KMS-11 (cell line): ENCODE results near the gene RLN1.

Experiments used
- H2AFZ ChIP-seq: fragments of 200-600 bp; sonication (generic); 2 replicates; pipeline ENCODE4 v1.6.1; 2016; ENCODE audit warnings: antibody characterized with exemption, mixed run types, low read depth
- H3K27ac ChIP-seq: fragments of 200-600 bp; sonication (generic); 2 replicates; pipeline ENCODE4 v1.6.1; 2016; ENCODE audit warnings: mild to moderate bottlenecking, mixed run types
- H3K27me3 ChIP-seq: fragments of 200-600 bp; sonication (generic); 2 replicates; pipeline ENCODE4 v1.6.1; 2017; ENCODE audit warnings: mild to moderate bottlenecking, low read depth, mixed run types, moderate library complexity; ENCODE audit not compliant: insufficient read depth
- H3K36me3 ChIP-seq: fragments of 200-600 bp; sonication (generic); 2 replicates; pipeline ENCODE4 v1.6.1; 2017; ENCODE audit warnings: mild to moderate bottlenecking, mixed run types; ENCODE audit not compliant: insufficient read depth
- H3K4me1 ChIP-seq: fragments of 200-600 bp; sonication (generic); 2 replicates; pipeline ENCODE4 v1.6.1; 2016; ENCODE audit warnings: mild to moderate bottlenecking, low read depth, mixed run types; ENCODE audit not compliant: poor library complexity, severe bottlenecking
- H3K4me2 ChIP-seq: fragments of 200-600 bp; sonication (generic); 2 replicates; pipeline ENCODE4 v1.7.0; 2016; ENCODE audit warnings: mild to moderate bottlenecking, mixed run types
- H3K4me3 ChIP-seq: fragments of 200-600 bp; sonication (generic); IDR thresholded peaks from 2 replicates; pipeline ENCODE4 v1.6.1; 2017; ENCODE audit warnings: low read depth, low read length, mixed read lengths; ENCODE audit not compliant: insufficient read depth
- H3K79me2 ChIP-seq: fragments of 200-600 bp; sonication (generic); 2 replicates; pipeline ENCODE4 v1.6.1; 2016; ENCODE audit warnings: low read depth, mixed run types; ENCODE audit not compliant: insufficient read depth
- H3K9ac ChIP-seq: fragments of 200-600 bp; sonication (generic); 2 replicates; pipeline ENCODE4 v1.6.1; 2016; ENCODE audit warnings: mild to moderate bottlenecking, mixed run types
- H4K20me1 ChIP-seq: fragments of 200-600 bp; sonication (generic); 2 replicates; pipeline ENCODE4 v1.6.1; 2016; ENCODE audit warnings: mild to moderate bottlenecking, mixed run types; ENCODE audit not compliant: insufficient read depth
- TF ChIP-seq, protein P1 (sequence below): fragments of 200-600 bp; sonication (generic); conservative IDR thresholded peaks from 2 replicates; pipeline ENCODE4 v1.6.1; 2017; ENCODE audit warnings: low read depth, mild to moderate bottlenecking, antibody characterized with exemption, low read length, moderate library complexity, mixed read lengths

Gene RLN1

DNA sequence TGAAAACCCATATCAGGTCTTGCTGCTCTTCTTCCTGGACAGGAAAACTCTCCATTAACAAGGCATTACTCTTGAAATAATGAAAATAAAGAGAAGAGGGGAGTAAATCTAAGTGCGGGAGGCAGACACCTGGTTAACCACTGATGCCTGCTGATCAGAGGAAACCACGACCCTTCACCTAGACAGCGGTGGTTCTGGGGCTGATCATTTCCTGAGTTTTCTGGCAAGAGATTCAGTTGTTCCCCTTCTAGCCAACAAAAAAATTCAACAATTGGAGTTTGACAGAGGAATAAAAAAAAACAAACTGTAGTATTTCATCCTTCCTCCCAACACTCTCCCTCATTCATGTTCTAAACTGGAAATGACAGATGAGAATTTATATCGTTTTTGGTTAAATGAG lies 38.1 kb downstream of the RLN1 start:
- Histone ChIP-seq H3K27ac (no peak overlapping the region), H4K20me1 (no peaks in the 10 kb centered on the region), H3K4me2 (no peak overlapping the region), H3K27me3 (no peaks in the 10 kb centered on the region), H2AFZ (no peak overlapping the region), H3K79me2 (no peaks in the 10 kb centered on the region), H3K9ac (no peak overlapping the region), H3K4me3 (no peak overlapping the region), H3K4me1 (no peaks in the 10 kb centered on the region), H3K36me3 (no peaks in the 10 kb centered on the region)
- TF ChIP-seq, protein P1, sequence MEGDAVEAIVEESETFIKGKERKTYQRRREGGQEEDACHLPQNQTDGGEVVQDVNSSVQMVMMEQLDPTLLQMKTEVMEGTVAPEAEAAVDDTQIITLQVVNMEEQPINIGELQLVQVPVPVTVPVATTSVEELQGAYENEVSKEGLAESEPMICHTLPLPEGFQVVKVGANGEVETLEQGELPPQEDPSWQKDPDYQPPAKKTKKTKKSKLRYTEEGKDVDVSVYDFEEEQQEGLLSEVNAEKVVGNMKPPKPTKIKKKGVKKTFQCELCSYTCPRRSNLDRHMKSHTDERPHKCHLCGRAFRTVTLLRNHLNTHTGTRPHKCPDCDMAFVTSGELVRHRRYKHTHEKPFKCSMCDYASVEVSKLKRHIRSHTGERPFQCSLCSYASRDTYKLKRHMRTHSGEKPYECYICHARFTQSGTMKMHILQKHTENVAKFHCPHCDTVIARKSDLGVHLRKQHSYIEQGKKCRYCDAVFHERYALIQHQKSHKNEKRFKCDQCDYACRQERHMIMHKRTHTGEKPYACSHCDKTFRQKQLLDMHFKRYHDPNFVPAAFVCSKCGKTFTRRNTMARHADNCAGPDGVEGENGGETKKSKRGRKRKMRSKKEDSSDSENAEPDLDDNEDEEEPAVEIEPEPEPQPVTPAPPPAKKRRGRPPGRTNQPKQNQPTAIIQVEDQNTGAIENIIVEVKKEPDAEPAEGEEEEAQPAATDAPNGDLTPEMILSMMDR: no peak

GRCh38 chr9:5292141-5292540 lies 47.5 kb downstream of the RLN1 start:
- no peaks in the 10 kb centered on the region for H4K20me1 ChIP-seq
- H2AFZ ChIP-seq: no peak overlapping the region
- no peaks in the 10 kb centered on the region for H3K79me2 ChIP-seq
- no peaks in the 10 kb centered on the region for H3K27me3 ChIP-seq
- H3K4me3 ChIP-seq: no peak overlapping the region
- H3K9ac ChIP-seq: no peak overlapping the region
- TF ChIP-seq, protein P1: no peak
- no peak overlapping the region for H3K4me2 ChIP-seq
- no peaks in the 10 kb centered on the region for H3K4me1 ChIP-seq
- no peak overlapping the region for H3K27ac ChIP-seq
- no peaks in the 10 kb centered on the region for H3K36me3 ChIP-seq

- H3K36me3 ChIP-seq: no peaks in the 10 kb centered on the region
- no peaks in the 10 kb centered on the region for H4K20me1 ChIP-seq
- no peak overlapping the region for H3K9ac ChIP-seq
- no peak overlapping the region for H3K27ac ChIP-seq
- no peaks in the 10 kb centered on the region for H3K27me3 ChIP-seq
- no peaks in the 10 kb centered on the region for H3K79me2 ChIP-seq
- H3K4me2 ChIP-seq: no peak overlapping the region
- no peaks in the 10 kb centered on the region for H3K4me1 ChIP-seq
- H2AFZ ChIP-seq: no peak overlapping the region
- TF ChIP-seq, protein P1: no peak
- no peak overlapping the region for H3K4me3 ChIP-seq
Measured at GRCh38 chr9:5288591-5288990, 51.1 kb downstream of the RLN1 start.

DNA sequence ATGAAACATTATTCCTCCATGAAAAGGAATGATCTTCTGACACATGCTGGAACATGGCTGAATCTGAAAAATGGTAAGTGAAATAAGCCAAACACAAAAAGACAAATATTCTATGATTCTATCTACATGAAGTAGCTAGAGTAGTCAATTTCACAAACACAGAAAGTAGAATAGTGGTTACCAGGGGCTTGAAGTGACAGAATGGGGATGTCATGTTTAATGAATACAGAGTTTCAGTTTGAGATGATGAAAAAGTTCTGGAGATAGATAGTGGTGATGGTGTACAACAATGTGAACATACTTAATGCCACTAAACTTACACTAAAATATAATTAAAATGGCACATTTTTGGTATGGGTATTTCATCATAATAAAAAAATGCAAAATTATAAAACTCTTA lies 53.4 kb downstream of the RLN1 start:
- Histone ChIP-seq H3K27ac (no peak overlapping the region), H3K4me1 (no peaks in the 10 kb centered on the region), H3K4me2 (no peak overlapping the region), H3K36me3 (no peaks in the 10 kb centered on the region), H3K27me3 (no peaks in the 10 kb centered on the region), H3K79me2 (no peaks in the 10 kb centered on the region), H3K9ac (no peak overlapping the region), H2AFZ (no peak overlapping the region), H3K4me3 (no peak overlapping the region), H4K20me1 (no peaks in the 10 kb centered on the region)
- TF ChIP-seq, protein P1: no peak
